GM20431 (cell line): ENCODE results near the gene CORO2B.

Experiments used
- in situ Hi-C: fragments of 300-500 bp; cut with MseI, MboI; formaldehyde crosslinking; loops from one replicate; pipeline ENCODE4 v1.15.0; 2020; ENCODE audit warnings: low sequenced_read_pairs; ENCODE audit not compliant: unreplicated experiment

CORO2B gene

GRCh38 chr15:68578980-68579935, at the start of gene CORO2B:
Gene CORO2B, plus strand, starts transcription at chr15:68578993. Its CDS starts 270 bp downstream, at chr15:68579263.
- in situ Hi-C loops, result no loop called here

DNA sequence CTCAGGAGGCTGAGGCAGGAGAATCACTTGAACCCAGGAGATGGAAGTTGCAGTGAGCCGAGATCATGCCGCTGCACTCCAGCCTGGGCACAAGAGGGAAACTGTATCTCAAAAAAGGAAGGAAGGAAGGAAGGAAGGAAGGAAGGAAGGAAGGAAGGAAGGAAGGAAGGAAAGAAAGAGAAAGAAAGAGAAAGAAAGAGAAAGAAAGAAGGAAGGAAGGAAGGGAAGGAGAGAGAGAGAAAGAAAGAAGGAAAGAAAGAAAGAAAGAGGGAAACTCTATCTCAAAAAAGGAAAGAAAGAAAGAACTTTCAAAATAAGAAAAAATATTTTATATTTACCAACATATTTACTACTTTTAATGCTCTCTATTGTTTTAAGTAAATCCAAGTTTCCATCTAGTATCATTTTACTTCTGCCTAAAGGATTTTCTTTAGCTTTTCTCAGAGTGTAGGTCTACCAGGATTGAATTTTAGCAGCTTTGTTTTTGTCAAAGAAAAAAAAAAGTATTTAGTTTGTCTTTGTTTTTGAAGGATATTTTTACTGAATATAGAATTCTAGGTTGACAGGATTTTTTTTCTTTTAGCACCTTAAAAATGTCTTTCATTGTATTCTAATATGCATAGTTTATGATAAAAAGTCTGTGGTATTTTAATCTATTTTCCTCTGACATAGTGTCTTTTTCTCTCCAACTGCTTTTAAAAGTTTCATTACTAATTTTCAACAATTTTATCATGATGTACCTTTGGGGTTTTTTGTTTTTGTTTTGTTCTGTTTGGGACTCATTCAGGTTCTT, 47.2 kb upstream of the CORO2B start:
- in situ Hi-C loops, result loop anchor here (25.0 kb wide), 1 partner anchor 219 kb away; no protein-coding TSS in a partner anchor

DNA sequence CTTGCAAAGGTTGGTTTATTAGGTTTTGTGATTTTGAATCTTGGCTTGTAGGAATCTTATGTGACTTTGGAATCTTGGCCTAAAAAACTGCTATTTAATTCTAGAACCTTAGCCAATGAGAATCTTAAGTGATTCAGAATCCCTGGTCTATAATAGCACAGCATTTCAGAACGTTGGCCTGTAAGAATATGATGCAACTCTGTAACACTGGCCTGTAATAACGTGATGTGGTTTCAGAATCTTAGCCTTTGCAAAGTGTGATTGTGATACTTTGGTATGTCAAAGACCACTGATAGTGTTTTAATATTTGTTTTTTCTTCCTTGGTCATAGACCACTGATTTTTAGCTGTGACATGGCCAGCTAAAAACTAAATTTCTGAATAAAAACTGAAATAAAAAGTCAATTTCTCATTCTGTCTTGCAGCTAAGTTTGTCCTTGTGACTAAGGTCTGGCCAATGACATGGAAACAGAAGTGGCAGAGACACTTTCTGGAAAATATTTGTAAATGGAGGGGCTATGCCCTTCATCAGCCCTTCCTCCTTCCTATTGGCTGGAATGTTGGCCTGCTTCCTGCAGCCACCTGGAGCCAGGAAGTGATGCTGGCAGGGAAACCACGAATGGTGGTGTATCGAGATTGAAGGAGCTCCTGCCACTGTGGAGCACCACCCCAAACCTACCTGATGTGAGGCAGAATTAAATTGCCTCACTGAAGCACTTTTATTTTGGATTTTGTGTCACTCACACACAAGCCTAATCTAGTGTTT, 42.3 kb upstream of the CORO2B start:
- in situ Hi-C loops, result loop anchor here (25.0 kb wide), 1 partner anchor 224 kb away; no protein-coding TSS in a partner anchor

DNA sequence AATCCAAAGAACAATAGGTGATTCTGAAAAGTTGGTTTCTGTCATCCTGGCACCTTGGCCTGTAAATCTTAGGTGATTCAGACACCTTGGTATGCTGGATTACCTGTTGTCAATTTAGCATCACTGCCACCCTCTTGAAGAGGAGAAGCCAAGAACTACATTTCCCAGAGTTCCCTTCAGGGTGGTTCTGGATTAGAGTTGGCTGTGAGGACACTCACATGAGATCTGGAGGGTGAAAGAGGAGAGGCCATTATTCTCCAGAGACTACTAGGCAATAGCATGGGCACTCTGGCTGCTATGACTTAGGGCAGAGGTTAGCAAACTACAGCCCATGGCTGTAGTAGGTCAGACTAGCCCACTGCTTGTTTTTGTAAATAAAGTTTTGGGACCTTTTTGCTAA, 41.7 kb upstream of the CORO2B start:
- in situ Hi-C loops, result loop anchor here (25.0 kb wide), 1 partner anchor 225 kb away; no protein-coding TSS in a partner anchor

DNA sequence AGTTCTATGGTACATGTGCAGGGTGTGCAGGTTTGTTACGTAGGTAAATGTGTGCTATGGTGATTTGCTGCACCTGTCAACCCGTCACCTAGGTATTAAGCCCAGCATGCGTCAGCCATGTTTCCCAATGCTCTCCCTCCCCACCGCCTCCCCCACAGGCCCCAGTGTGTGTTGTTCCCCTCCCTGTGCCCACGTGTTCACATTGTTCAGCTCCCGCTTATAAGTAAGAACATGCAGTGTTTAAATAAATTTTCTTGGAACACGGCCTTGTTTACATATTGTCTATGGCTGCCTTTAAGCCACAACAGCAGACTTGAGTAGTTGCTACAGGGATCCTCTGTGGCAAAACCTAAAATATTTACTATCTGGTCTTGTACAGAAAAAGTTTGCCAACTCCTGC, 41.3 kb upstream of the CORO2B start:
- in situ Hi-C loops, result loop anchor here (25.0 kb wide), 1 partner anchor 225 kb away; no protein-coding TSS in a partner anchor

DNA sequence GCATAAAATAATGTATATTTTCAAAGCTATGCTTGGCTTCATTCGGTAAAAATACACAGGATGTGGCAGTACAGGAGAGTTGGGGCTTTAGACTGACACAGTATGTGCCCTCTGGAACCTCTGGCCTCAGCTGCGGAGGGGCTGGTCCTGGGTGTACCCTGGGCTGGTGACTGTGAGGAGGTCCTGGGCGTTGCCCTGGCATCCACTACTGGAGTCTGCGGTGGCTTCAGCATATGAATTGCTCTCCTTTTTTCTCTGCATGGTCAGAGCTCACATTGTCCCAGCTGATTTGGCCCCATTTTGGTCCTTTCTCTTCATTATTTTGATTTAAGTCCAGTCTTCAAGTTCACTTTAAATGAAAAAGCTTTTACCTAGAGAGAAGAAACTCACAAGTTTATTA, 40.5 kb upstream of the CORO2B start:
- in situ Hi-C loops, result loop anchor here (25.0 kb wide), 1 partner anchor 226 kb away; no protein-coding TSS in a partner anchor

DNA sequence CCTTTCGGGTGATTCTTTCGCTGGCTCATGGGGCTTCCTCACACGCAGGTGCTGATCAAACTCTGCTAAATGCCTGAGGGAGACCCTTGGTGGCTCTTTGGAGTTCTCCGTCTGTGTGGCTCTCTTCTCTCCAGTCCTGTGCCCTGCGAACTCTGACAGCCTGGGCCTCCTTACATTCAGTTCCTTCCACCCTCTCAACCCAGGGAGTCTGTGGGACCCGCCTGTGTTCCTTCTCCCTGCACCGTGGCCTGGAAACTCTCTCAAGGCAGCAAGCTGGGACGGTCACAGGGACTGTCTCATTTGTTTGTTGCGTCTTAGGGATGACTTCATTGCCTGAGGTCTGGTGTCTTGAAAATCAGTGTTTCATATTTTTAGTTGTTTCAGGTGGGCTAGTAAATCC, 37.0 kb upstream of the CORO2B start:
- in situ Hi-C loops, result loop anchor here (25.0 kb wide), 1 partner anchor 229 kb away; no protein-coding TSS in a partner anchor

DNA sequence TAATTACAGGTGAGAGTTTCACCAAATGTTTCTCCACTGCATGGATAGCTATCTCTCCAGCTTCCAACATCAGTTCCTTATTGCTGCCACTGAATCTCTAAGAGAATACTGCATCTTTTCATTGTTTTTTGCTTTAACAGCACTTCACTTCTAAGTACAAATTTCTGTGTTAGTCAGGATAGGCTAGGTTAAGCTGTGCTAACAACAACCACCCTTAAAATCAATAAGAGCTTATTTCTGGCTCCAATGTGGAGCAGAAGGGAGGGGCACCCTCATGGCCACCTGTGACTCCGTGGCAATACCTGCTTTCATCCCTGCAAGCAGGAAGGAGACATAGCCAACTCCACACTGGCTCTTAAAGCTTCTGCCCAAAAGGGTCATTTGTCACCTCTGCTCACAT, 36.4 kb upstream of the CORO2B start:
- in situ Hi-C loops, result loop anchor here (25.0 kb wide), 1 partner anchor 230 kb away; no protein-coding TSS in a partner anchor

DNA sequence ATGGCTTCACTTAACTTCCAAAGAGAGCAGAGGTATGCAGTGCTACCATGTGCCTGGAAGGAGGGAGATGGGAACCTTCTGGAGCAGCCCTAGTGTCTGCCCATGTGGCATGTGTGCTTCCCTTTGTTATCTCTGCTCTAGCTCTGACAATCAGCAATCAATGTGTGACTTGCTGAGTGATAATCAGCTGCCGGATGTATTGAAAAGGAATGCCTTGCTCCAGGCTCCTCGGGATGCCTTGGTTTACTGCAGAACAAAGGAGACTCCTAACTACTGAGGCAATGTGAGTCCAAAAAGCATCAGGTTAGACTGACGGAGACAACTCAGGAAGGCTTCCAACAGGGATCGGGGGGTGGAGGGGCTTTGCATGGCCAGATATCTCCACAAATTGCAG, 36.0 kb upstream of the CORO2B start:
- in situ Hi-C loops, result loop anchor here (25.0 kb wide), 1 partner anchor 230 kb away; no protein-coding TSS in a partner anchor

DNA sequence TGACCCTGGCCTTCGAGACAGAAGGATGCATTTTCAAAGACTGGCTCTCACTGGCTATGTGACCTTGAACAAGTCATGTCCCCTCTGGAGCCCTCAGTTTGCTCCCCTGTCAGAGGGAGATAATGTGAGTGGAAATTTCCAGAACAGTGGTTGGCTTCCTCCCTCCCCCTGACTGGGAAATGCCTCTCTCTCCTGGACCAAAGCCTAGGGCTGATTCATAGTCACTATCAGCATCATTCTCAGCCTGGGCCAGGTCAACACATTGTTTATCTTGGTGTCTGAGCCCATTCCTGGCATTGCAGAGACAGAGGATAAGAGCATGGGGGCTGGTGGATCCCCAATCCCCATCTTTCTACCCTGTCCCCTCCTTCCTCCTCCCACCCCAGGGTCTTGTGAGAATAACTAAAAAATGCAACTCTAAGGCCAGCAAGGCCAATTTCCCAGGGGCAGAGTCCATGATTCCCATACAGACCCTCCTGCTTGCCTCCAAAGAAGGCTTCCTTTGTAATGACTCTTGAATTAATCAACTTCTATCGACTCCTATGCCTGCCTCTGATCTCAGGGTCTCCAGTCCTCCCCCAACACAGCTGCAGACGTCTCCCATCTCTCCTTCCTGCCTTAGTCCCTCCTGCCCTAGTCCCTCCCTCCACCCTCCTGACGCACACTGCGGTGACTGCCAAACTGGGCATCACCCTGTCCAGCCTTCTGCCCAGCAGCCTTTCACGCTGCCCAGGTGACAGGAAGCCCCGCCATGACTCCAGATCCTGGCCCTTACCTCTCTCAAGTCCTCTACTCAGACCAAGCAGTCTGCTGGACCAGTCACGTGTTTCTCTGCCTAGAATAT, 35.4 kb upstream of the CORO2B start:
- in situ Hi-C loops, result loop anchor here (25.0 kb wide), 1 partner anchor 231 kb away; no protein-coding TSS in a partner anchor

DNA sequence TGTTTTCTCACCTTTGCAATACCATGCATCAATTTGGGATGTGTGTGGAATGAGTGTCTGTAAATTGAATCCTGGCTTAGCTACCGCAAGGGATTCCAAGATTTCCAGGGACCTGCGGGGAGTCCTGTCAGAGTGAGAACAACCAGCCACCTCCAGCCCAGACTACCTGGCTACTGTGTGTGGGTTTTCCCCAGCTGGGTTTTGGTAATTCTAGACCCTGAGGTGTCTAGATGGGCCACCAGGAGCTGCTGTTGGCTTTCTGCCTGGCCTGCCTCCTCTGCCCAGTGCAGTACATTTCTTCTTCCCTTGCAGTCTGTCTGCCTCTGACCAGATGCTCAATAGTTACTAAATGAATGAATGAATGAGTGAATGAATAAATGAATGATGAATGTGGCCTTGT, 32.5 kb upstream of the CORO2B start:
- in situ Hi-C loops, result loop anchor here (25.0 kb wide), 1 partner anchor 234 kb away; no protein-coding TSS in a partner anchor

GRCh38 chr15:68548364-68548763, 30.4 kb upstream of the CORO2B start:
- in situ Hi-C loops, result loop anchor here (25.0 kb wide), 1 partner anchor 236 kb away; no protein-coding TSS in a partner anchor

- in situ Hi-C loops, result loop anchor here (10.0 to 25.0 kb wide), 2 partner anchors 125 to 337 kb away; no protein-coding TSS in a partner anchor
These were observed 28.8 kb upstream of the CORO2B start for GRCh38 chr15:68550004-68550403.

- in situ Hi-C loops, result loop anchor here (10.0 to 25.0 kb wide), 2 partner anchors 124 to 337 kb away; no protein-coding TSS in a partner anchor
These were observed 28.1 kb upstream of the CORO2B start for GRCh38 chr15:68550498-68551295.

DNA sequence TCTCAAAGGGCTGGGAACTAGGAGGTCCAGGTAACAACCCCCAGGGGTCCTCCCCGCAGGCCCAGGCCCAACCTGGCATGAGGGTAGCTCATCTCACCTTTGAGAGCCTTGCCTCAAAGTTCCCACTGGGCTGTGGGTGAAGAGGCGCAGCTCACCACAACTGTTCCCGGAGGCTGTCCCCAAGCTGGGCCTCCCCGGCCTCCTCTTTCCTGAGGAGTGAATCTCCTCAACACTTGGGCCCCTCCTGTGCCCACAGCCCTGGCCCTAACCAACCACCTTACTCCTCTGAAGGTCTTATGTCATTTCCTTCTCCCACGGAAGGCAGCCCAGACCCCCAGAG, 27.5 kb upstream of the CORO2B start:
- in situ Hi-C loops, result loop anchor here (10.0 to 25.0 kb wide), 2 partner anchors 124 to 336 kb away; no protein-coding TSS in a partner anchor

DNA sequence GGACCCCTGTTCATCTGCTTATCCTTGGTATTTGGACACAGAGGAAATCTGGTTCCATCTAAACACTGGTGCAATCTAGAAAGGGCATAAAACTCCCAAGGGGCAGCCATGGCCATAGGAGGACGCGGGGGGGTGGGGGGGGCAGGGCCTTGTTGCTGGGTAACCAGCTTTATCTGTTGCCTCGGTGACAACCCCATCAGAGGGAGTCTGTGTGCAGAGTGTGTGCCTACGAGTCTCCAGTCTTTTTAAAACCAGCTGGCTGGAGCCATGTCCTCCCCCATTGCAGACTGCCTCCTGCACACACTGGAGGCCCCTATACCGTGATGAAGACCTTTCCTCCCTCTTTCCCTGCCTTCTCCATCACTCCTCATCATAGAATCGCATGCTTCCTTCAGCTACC, 26.4 kb upstream of the CORO2B start:
- in situ Hi-C loops, result loop anchor here (10.0 to 25.0 kb wide), 2 partner anchors 122 to 335 kb away; no protein-coding TSS in a partner anchor

GRCh38 chr15:68552773-68553172, 26.0 kb upstream of the CORO2B start:
- in situ Hi-C loops, result loop anchor here (10.0 to 25.0 kb wide), 2 partner anchors 122 to 335 kb away; no protein-coding TSS in a partner anchor
